ENCODE measurements around the gene UEVLD. TPM values are rescaled to one million over a fixed set of nuclear protein-coding genes. Genes with fewer than 3 reads are reported as not detected.

The UEVLD gene
- total RNA-seq, 1 donor from 2014 or later, result 9.2 TPM

DNA sequence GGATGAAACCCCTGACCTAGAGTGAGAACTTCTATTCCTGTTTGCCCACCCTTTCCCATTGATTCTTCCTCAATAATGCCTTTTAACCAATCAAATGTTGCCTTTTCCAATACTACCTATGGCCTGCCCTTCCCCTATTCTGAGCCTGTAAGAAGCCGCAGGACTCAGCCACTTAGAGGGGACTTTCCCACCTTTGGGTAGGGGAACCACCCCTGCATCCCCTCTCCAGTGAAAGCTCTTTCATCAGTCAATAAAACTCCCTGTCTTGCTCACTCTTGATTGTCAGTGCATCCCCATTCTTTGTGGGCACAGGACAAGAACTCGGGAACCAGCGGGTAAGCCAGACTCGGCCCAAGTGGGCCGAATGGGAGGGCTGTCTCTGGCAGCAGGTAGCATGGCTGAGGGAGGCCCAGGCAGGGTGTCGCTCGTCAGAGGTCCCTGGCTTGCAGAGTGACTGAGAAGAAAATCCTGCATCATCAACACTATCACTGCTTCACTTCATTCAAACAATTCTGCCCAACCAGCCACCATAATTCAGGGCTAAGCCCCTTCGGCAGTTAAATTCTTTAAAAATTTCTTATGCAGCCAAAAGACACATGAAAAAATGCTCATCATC is 102.5 kb downstream of the UEVLD start:
- H3K36me3 Mint-ChIP-seq (ENCODE audit: unreplicated experiment), result no peaks in the 10 kb centered on the region
- H3K4me1 Mint-ChIP-seq (ENCODE audit: low read depth, unreplicated experiment), result no peaks in the 10 kb centered on the region
- H3K27me3 Mint-ChIP-seq (ENCODE audit: unreplicated experiment), result peaks cover 1% of the 10 kb centered on the region
- H3K27ac Mint-ChIP-seq (ENCODE audit: unreplicated experiment), result no peak overlapping the region
- peaks cover 3% of the 10 kb centered on the region for H3K9me3 Mint-ChIP-seq (ENCODE audit: unreplicated experiment)
- DNase-seq, result no peak
- TF ChIP-seq, protein P1, sequence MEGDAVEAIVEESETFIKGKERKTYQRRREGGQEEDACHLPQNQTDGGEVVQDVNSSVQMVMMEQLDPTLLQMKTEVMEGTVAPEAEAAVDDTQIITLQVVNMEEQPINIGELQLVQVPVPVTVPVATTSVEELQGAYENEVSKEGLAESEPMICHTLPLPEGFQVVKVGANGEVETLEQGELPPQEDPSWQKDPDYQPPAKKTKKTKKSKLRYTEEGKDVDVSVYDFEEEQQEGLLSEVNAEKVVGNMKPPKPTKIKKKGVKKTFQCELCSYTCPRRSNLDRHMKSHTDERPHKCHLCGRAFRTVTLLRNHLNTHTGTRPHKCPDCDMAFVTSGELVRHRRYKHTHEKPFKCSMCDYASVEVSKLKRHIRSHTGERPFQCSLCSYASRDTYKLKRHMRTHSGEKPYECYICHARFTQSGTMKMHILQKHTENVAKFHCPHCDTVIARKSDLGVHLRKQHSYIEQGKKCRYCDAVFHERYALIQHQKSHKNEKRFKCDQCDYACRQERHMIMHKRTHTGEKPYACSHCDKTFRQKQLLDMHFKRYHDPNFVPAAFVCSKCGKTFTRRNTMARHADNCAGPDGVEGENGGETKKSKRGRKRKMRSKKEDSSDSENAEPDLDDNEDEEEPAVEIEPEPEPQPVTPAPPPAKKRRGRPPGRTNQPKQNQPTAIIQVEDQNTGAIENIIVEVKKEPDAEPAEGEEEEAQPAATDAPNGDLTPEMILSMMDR (IDR thresholded peaks at IDR 0.05; ENCODE audit: partially characterized antibody, unreplicated experiment), result no peak
- no peak overlapping the region for H3K4me3 Mint-ChIP-seq (ENCODE audit: unreplicated experiment)

Other genes with a start within 250 kb of the UEVLD start
- 112 TPM for gene LDHA, start 194.2 kb downstream of the UEVLD start, total RNA-seq (ENCODE audit: unreplicated experiment)
- not detected for gene LDHC, start 176.4 kb downstream of the UEVLD start, total RNA-seq (ENCODE audit: unreplicated experiment)
- not detected for gene LDHAL6A, start 132.9 kb downstream of the UEVLD start, total RNA-seq (ENCODE audit: unreplicated experiment)
- gene TSG101, start 61.8 kb downstream of the UEVLD start, total RNA-seq (ENCODE audit: unreplicated experiment), result 118 TPM
- gene MISFA, start 11.1 kb upstream of the UEVLD start, total RNA-seq (ENCODE audit: unreplicated experiment), result 1.7 TPM
- gene SPTY2D1, start 45.6 kb upstream of the UEVLD start, total RNA-seq (ENCODE audit: unreplicated experiment), result 10.9 TPM
- 5.4 TPM for gene TMEM86A, start 110.0 kb upstream of the UEVLD start, total RNA-seq (ENCODE audit: unreplicated experiment)
- gene IGSF22, start 137.5 kb upstream of the UEVLD start, total RNA-seq (ENCODE audit: unreplicated experiment), result 1.1 TPM
- 25.8 TPM for gene PTPN5, start 203.1 kb upstream of the UEVLD start, total RNA-seq (ENCODE audit: unreplicated experiment)